Retinal pigment epithelial cell (primary cell): ENCODE data around the gene ASCC2.

ENCODE experiments used
- DNase-seq: peaks from one replicate; pipeline ENCODE4 v3.0.0-alpha.2; 2010; ENCODE audit warnings: low read depth
- H3K4me3 ChIP-seq: 2 replicates; pipeline ENCODE4 v1.5.1; 2011; ENCODE audit warnings: mild to moderate bottlenecking, low read length, control low read depth, moderate library complexity
- CTCF ChIP-seq: conservative IDR thresholded peaks from 2 replicates; pipeline ENCODE4 v1.5.1; 2011; ENCODE audit warnings: low read depth, low read length, control low read depth, inconsistent platforms

ASCC2 gene

GRCh38 chr22:29882716-29883044, 44.6 kb upstream of the ASCC2 start:
- TF ChIP-seq CTCF: no peak
- peak overlapping the region; percentile 33 for H3K4me3 ChIP-seq
- no peak for DNase-seq

- no peak for TF ChIP-seq CTCF
- DNase-seq: no peak
- H3K4me3 ChIP-seq: no peak overlapping the region
These were observed 41.7 kb upstream of the ASCC2 start for GRCh38 chr22:29879753-29880152.

GRCh38 chr22:29877620-29878019, 39.5 kb upstream of the ASCC2 start:
- no peak for TF ChIP-seq CTCF
- no peak for DNase-seq
- H3K4me3 ChIP-seq: no peak overlapping the region

- no peak overlapping the region for H3K4me3 ChIP-seq
- TF ChIP-seq CTCF: no peak
- no peak for DNase-seq
These were observed 35.9 kb upstream of the ASCC2 start for GRCh38 chr22:29873943-29874342.

- TF ChIP-seq CTCF: no peak
- no peak overlapping the region for H3K4me3 ChIP-seq
- DNase-seq: no peak
These were observed 34.9 kb upstream of the ASCC2 start for GRCh38 chr22:29872989-29873388.

GRCh38 chr22:29872144-29872893, 34.2 kb upstream of the ASCC2 start:
- no peak overlapping the region for H3K4me3 ChIP-seq
- TF ChIP-seq CTCF: no peak

GRCh38 chr22:29871684-29872083, 33.6 kb upstream of the ASCC2 start:
- H3K4me3 ChIP-seq: no peak overlapping the region
- no peak for TF ChIP-seq CTCF
- no peak for DNase-seq

More at GRCh38 chr22:29872144-29872893, 34.2 kb upstream of the ASCC2 start:
- DNase-seq: no peak
